NB4 (cell line): Measurements from ENCODE around the gene KDM4B.

Experiments
- DNase-seq: peaks from one replicate; pipeline ENCODE4 v3.0.0; 2010; ENCODE audit warnings: low read depth
- H3K4me3 ChIP-seq: one replicate; pipeline ENCODE4 v1.5.1; 2011; ENCODE audit warnings: mild to moderate bottlenecking, low read depth, low read length, moderate library complexity
- MYC ChIP-seq: IDR thresholded peaks from 2 replicates; pipeline ENCODE4 v1.6.1; 2011; ENCODE audit warnings: low read depth, low read length
- POLR2A ChIP-seq: IDR thresholded peaks from 2 replicates; pipeline ENCODE4 v1.6.1; 2011; ENCODE audit warnings: mild to moderate bottlenecking; ENCODE audit not compliant: insufficient read length; ENCODE audit errors: extremely low read depth
- TF ChIP-seq, protein P1 (sequence below): IDR thresholded peaks from 2 replicates; pipeline ENCODE4 v1.6.1; 2011; ENCODE audit warnings: low read depth, low read length
- TF ChIP-seq, protein P2 (sequence below): IDR thresholded peaks from one replicate; pipeline ENCODE4 v1.5.1; 2012; ENCODE audit warnings: low read depth, low read length

KDM4B gene

DNA sequence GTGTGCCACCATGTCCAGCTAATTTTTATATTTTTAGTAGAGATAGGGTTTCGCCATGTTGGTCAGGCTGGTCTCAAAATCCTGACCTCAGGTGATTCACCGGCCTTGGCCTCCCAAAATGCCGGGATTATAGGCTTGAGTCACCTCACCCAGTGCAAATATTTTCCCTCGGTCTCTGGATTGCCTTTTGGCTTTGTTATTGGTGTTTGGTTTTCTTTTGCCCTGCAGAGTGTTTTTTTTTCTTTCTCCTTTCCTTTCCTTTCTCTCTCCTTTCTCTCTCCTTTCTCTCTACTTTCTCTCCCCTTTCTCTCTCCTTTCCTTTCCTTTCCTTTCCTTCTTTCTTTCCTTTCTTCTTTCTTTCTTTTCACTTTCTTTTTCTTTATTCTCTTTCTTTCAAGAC, 33.2 kb downstream of the KDM4B start:
- no peak for DNase-seq
- no peak overlapping the region for H3K4me3 ChIP-seq
- TF ChIP-seq, protein P1, sequence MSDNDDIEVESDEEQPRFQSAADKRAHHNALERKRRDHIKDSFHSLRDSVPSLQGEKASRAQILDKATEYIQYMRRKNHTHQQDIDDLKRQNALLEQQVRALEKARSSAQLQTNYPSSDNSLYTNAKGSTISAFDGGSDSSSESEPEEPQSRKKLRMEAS, result no peak
- TF ChIP-seq, protein P2, sequence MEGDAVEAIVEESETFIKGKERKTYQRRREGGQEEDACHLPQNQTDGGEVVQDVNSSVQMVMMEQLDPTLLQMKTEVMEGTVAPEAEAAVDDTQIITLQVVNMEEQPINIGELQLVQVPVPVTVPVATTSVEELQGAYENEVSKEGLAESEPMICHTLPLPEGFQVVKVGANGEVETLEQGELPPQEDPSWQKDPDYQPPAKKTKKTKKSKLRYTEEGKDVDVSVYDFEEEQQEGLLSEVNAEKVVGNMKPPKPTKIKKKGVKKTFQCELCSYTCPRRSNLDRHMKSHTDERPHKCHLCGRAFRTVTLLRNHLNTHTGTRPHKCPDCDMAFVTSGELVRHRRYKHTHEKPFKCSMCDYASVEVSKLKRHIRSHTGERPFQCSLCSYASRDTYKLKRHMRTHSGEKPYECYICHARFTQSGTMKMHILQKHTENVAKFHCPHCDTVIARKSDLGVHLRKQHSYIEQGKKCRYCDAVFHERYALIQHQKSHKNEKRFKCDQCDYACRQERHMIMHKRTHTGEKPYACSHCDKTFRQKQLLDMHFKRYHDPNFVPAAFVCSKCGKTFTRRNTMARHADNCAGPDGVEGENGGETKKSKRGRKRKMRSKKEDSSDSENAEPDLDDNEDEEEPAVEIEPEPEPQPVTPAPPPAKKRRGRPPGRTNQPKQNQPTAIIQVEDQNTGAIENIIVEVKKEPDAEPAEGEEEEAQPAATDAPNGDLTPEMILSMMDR, result no peak
- TF ChIP-seq MYC (no peak), POLR2A (no peak)

DNA sequence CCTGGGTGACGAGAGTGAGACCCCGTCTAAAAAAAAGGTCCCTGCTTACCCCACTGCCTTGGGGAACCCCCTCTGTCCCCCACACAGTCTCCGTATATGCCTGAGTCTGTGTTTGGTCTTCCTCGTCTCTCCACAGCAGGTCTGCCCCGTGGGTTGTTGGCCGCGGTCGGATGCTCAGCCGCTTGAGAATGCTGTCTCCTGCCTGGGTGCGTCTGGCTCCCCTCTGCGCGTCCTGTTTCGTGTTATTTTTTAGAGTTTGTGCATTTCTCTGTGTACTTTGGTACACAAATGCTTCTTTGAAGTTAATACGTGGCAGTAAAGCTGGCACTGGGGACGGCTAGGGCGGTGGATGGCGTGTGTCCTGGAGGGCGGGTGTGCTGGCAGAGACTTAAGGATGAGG, 34.9 kb downstream of the KDM4B start:
- H3K4me3 ChIP-seq, result no peak overlapping the region
- DNase-seq, result no peak
- TF ChIP-seq POLR2A (no peak), MYC (no peak)
- TF ChIP-seq, protein P2, result no peak
- TF ChIP-seq, protein P1, result no peak

DNA sequence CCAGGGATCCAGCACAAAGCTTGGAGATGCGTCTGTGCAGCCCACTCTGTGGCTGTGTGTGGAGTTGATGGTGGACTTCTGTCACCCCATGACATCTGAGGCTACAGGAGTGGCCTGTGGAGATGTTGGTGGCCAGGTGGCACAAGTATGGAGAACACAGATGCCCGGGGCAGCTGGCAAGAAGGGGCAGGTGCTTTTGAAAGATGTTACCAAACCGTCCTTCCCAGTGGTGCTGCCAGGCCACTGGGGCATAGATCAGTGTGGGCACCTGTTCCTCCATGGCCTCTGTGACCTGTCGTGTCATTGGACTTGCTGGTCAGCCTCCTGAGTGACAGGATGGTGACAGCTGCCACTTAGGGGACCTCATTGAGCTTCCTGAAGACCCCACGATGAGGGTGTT, 36.2 kb downstream of the KDM4B start:
- no peak overlapping the region for H3K4me3 ChIP-seq
- TF ChIP-seq, protein P1, result no peak
- TF ChIP-seq POLR2A, result no peak
- TF ChIP-seq, protein P2, result no peak
- no peak for TF ChIP-seq MYC
- DNase-seq, result no peak

DNA sequence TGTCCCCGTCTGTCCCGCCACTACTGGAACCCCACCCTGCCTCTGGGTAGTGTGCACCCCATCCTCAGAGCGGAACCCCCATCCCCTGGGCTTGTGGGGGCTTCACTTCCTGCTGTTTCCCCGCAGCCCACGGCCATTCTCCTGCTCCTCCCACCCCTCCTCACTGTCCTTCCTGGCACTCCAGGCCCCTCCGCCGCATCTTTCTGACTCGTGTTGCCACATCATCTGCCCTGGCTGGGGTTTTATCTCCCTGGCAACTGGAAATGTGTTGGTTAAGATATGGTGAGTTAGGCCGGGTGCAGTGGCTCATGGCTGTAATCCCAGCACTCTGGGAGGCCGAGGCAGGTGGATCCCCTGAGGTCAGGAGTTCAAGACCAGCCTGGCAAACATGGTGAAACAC, 37.3 kb downstream of the KDM4B start:
- peak; percentile 20 for DNase-seq
- TF ChIP-seq, protein P2, result no peak
- TF ChIP-seq POLR2A, result no peak
- TF ChIP-seq MYC, result no peak
- TF ChIP-seq, protein P1, result no peak
- no peak overlapping the region for H3K4me3 ChIP-seq

DNA sequence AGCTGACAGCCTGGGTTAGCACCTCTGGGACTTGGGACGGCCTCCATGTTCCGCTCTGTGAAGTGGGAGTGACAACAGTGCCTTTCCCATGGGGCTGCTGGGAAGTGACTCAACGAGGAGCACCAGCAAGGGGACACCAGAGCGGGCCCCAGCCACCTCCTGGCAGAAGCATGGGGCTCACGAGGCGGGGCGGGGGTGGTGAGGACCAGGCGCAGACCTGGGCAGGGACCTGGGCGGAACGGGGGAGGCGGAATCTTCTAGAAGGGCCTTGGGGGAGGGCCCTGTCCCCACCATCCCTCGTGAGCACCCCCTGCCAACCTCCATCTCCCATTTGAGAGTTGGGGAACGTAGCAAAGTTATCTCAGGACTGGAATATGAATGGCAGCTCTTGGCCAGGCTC, 37.9 kb downstream of the KDM4B start:
- DNase-seq, result no peak
- TF ChIP-seq MYC (no peak), POLR2A (no peak)
- TF ChIP-seq, protein P1, result no peak
- TF ChIP-seq, protein P2, result no peak
- no peak overlapping the region for H3K4me3 ChIP-seq
